Measurements from ENCODE around the gene LCP1.

GRCh38 chr13:46124531-46124966 is 57.4 kb downstream of the LCP1 start:
- TF ChIP-seq ZNF664 (tag by site-specific recombination; IDR thresholded peaks at IDR 0.05) = no peak
- TF ChIP-seq PBX3 (CRISPR knock-in tag; IDR thresholded peaks at IDR 0.05) = no peak
- no peak for TF ChIP-seq ZNF341 (tag by site-specific recombination; IDR thresholded peaks at IDR 0.05; ENCODE audit: low read depth)
- no peak for TF ChIP-seq ZNF423 (tag by site-specific recombination; IDR thresholded peaks at IDR 0.05)
- TF ChIP-seq CTCF (tag by site-specific recombination; IDR thresholded peaks at IDR 0.05) = no peak
- no peak for TF ChIP-seq BCL11A (tag by site-specific recombination; IDR thresholded peaks at IDR 0.05; ENCODE audit: low read depth)
- TF ChIP-seq ZNF776 (tag by site-specific recombination; IDR thresholded peaks at IDR 0.05; ENCODE audit: borderline replicate concordance) = no peak
- no peak for TF ChIP-seq HOXA7 (CRISPR knock-in tag; IDR thresholded peaks at IDR 0.05; ENCODE audit: borderline replicate concordance)
- TF ChIP-seq ZEB2 (tag by site-specific recombination; IDR thresholded peaks at IDR 0.05) = no peak
- no peak for TF ChIP-seq ZNF280D (tag by site-specific recombination; IDR thresholded peaks at IDR 0.05)
